ENCODE results near the gene MADD.
"Not testable (repeated sequence)": the region's sequence is repeated elsewhere in the genome, so short reads cannot be mapped to it uniquely, and the experiment has no call there.

Gene MADD

GRCh38 chr11:47308050-47308823 lies 38.3 kb downstream of the MADD start:
- Histone ChIP-seq H3K23ac (ENCODE audit: low read length) (no peak overlapping the region), H4K8ac (ENCODE audit: low read depth, low read length) (no peak overlapping the region), H2BK5ac (ENCODE audit: low read length) (no peak overlapping the region), H2BK120ac (ENCODE audit: low read depth, low read length) (no peak overlapping the region), H3K4me3 (ENCODE audit: low read length) (no peak overlapping the region), H3K79me1 (ENCODE audit: low read length) (no peaks in the 10 kb centered on the region), H3K4me1 (ENCODE audit: control insufficient read depth, low read depth, low read length) (no peaks in the 10 kb centered on the region), H3K4me2 (ENCODE audit: low read length) (no peak overlapping the region), H3K18ac (ENCODE audit: low read length) (no peak overlapping the region), H3K79me2 (ENCODE audit: control insufficient read depth, insufficient read depth, low read length) (no peaks in the 10 kb centered on the region), H3K36me3 (ENCODE audit: control insufficient read depth, insufficient read depth, low read length) (peaks cover 7% of the 10 kb centered on the region), H4K5ac (ENCODE audit: low read length) (no peak overlapping the region), H3K4ac (ENCODE audit: low read depth, low read length) (no peak overlapping the region), H2AK5ac (ENCODE audit: low read length) (no peak overlapping the region), H3K9ac (ENCODE audit: low read length) (no peak overlapping the region), H3K27me3 (ENCODE audit: insufficient read depth, low read length, poor library complexity) (no peaks in the 10 kb centered on the region), H3K27ac (ENCODE audit: low read depth, low read length) (no peak overlapping the region), H3K56ac (ENCODE audit: low read length) (no peak overlapping the region), H2BK15ac (replicated peaks; ENCODE audit: low read depth) (no peak overlapping the region)
- WGBS (ENCODE audit: extremely low coverage, insufficient coverage, low lambda C conversion rate) = no CpG with 5 or more reads among the region's 6 CpGs
- DNase-seq = no peak

GRCh38 chr11:47314992-47315391 lies 45.1 kb downstream of the MADD start:
- Histone ChIP-seq H4K8ac (ENCODE audit: low read depth, low read length) (no peak overlapping the region), H3K9ac (ENCODE audit: low read length) (no peak overlapping the region), H4K5ac (ENCODE audit: low read length) (no peak overlapping the region), H2BK15ac (replicated peaks; ENCODE audit: low read depth) (no peak overlapping the region), H2AK5ac (ENCODE audit: low read length) (no peak overlapping the region), H3K36me3 (ENCODE audit: control insufficient read depth, insufficient read depth, low read length) (peaks cover 2% of the 10 kb centered on the region), H3K79me1 (ENCODE audit: low read length) (no peaks in the 10 kb centered on the region), H3K4me1 (ENCODE audit: control insufficient read depth, low read depth, low read length) (no peaks in the 10 kb centered on the region), H3K27me3 (ENCODE audit: insufficient read depth, low read length, poor library complexity) (no peaks in the 10 kb centered on the region), H3K4ac (ENCODE audit: low read depth, low read length) (no peak overlapping the region), H3K4me2 (ENCODE audit: low read length) (no peak overlapping the region), H3K23ac (ENCODE audit: low read length) (no peak overlapping the region), H3K4me3 (ENCODE audit: low read length) (no peak overlapping the region), H3K56ac (ENCODE audit: low read length) (no peak overlapping the region), H3K79me2 (ENCODE audit: control insufficient read depth, insufficient read depth, low read length) (no peaks in the 10 kb centered on the region), H2BK120ac (ENCODE audit: low read depth, low read length) (no peak overlapping the region), H2BK5ac (ENCODE audit: low read length) (no peak overlapping the region), H3K18ac (ENCODE audit: low read length) (no peak overlapping the region), H3K27ac (ENCODE audit: low read depth, low read length) (no peak overlapping the region)
- WGBS (ENCODE audit: extremely low coverage, insufficient coverage, low lambda C conversion rate) = no CpG with 5 or more reads among the region's 5 CpGs
- no peak for DNase-seq

- not testable (repeated sequence) for H3K27me3 ChIP-seq (ENCODE audit: insufficient read depth, low read length, poor library complexity); H2AK5ac ChIP-seq (ENCODE audit: low read length); H3K23ac ChIP-seq (ENCODE audit: low read length); H3K27ac ChIP-seq (ENCODE audit: low read depth, low read length); H3K18ac ChIP-seq (ENCODE audit: low read length); H4K5ac ChIP-seq (ENCODE audit: low read length); H3K4me3 ChIP-seq (ENCODE audit: low read length); H3K4me1 ChIP-seq (ENCODE audit: control insufficient read depth, low read depth, low read length); H3K4me2 ChIP-seq (ENCODE audit: low read length); H3K79me1 ChIP-seq (ENCODE audit: low read length); H2BK15ac ChIP-seq (replicated peaks; ENCODE audit: low read depth); H2BK120ac ChIP-seq (ENCODE audit: low read depth, low read length); H3K79me2 ChIP-seq (ENCODE audit: control insufficient read depth, insufficient read depth, low read length); H3K4ac ChIP-seq (ENCODE audit: low read depth, low read length); DNase-seq; H4K8ac ChIP-seq (ENCODE audit: low read depth, low read length); H3K56ac ChIP-seq (ENCODE audit: low read length); H2BK5ac ChIP-seq (ENCODE audit: low read length); H3K36me3 ChIP-seq (ENCODE audit: control insufficient read depth, insufficient read depth, low read length); H3K9ac ChIP-seq (ENCODE audit: low read length)
- no CpG with 5 or more reads among the region's 8 CpGs for WGBS (ENCODE audit: extremely low coverage, insufficient coverage, low lambda C conversion rate)
Observed at GRCh38 chr11:47316501-47316900, 46.6 kb downstream of the MADD start.

- Histone ChIP-seq H3K4me2 (ENCODE audit: low read length) (no peak overlapping the region), H3K23ac (ENCODE audit: low read length) (no peak overlapping the region), H3K79me1 (ENCODE audit: low read length) (no peaks in the 10 kb centered on the region), H4K5ac (ENCODE audit: low read length) (no peak overlapping the region), H3K4ac (ENCODE audit: low read depth, low read length) (no peak overlapping the region), H3K79me2 (ENCODE audit: control insufficient read depth, insufficient read depth, low read length) (no peaks in the 10 kb centered on the region), H3K36me3 (ENCODE audit: control insufficient read depth, insufficient read depth, low read length) (no peaks in the 10 kb centered on the region), H3K4me1 (ENCODE audit: control insufficient read depth, low read depth, low read length) (no peaks in the 10 kb centered on the region), H2AK5ac (ENCODE audit: low read length) (no peak overlapping the region), H3K56ac (ENCODE audit: low read length) (no peak overlapping the region), H3K9ac (ENCODE audit: low read length) (no peak overlapping the region), H3K18ac (ENCODE audit: low read length) (no peak overlapping the region), H4K8ac (ENCODE audit: low read depth, low read length) (no peak overlapping the region), H2BK120ac (ENCODE audit: low read depth, low read length) (no peak overlapping the region), H3K27ac (ENCODE audit: low read depth, low read length) (no peak overlapping the region), H2BK15ac (replicated peaks; ENCODE audit: low read depth) (no peak overlapping the region), H3K27me3 (ENCODE audit: insufficient read depth, low read length, poor library complexity) (no peaks in the 10 kb centered on the region), H2BK5ac (ENCODE audit: low read length) (no peak overlapping the region), H3K4me3 (ENCODE audit: low read length) (no peak overlapping the region)
- DNase-seq = no peak
- no CpG with 5 or more reads among the region's 5 CpGs for WGBS (ENCODE audit: extremely low coverage, insufficient coverage, low lambda C conversion rate)
Observed at GRCh38 chr11:47317064-47317828, 47.3 kb downstream of the MADD start.

GRCh38 chr11:47318166-47318565 lies 48.2 kb downstream of the MADD start:
- H2AK5ac ChIP-seq (ENCODE audit: low read length) = no peak overlapping the region
- H3K4me2 ChIP-seq (ENCODE audit: low read length) = no peak overlapping the region
- H3K4me1 ChIP-seq (ENCODE audit: control insufficient read depth, low read depth, low read length) = no peaks in the 10 kb centered on the region
- no peak overlapping the region for H2BK120ac ChIP-seq (ENCODE audit: low read depth, low read length)
- H2BK5ac ChIP-seq (ENCODE audit: low read length) = no peak overlapping the region
- DNase-seq = no peak
- no peaks in the 10 kb centered on the region for H3K36me3 ChIP-seq (ENCODE audit: control insufficient read depth, insufficient read depth, low read length)
- no peak overlapping the region for H2BK15ac ChIP-seq (replicated peaks; ENCODE audit: low read depth)
- no peaks in the 10 kb centered on the region for H3K27me3 ChIP-seq (ENCODE audit: insufficient read depth, low read length, poor library complexity)
- no peak overlapping the region for H3K56ac ChIP-seq (ENCODE audit: low read length)
- H3K4ac ChIP-seq (ENCODE audit: low read depth, low read length) = no peak overlapping the region
- H3K4me3 ChIP-seq (ENCODE audit: low read length) = no peak overlapping the region
- no peak overlapping the region for H3K9ac ChIP-seq (ENCODE audit: low read length)
- H3K23ac ChIP-seq (ENCODE audit: low read length) = no peak overlapping the region
- H3K79me1 ChIP-seq (ENCODE audit: low read length) = no peaks in the 10 kb centered on the region
- WGBS (ENCODE audit: extremely low coverage, insufficient coverage, low lambda C conversion rate) = no CpG with 5 or more reads among the region's 2 CpGs
- no peaks in the 10 kb centered on the region for H3K79me2 ChIP-seq (ENCODE audit: control insufficient read depth, insufficient read depth, low read length)
- H4K5ac ChIP-seq (ENCODE audit: low read length) = no peak overlapping the region
- H3K18ac ChIP-seq (ENCODE audit: low read length) = no peak overlapping the region
- H3K27ac ChIP-seq (ENCODE audit: low read depth, low read length) = no peak overlapping the region
- H4K8ac ChIP-seq (ENCODE audit: low read depth, low read length) = no peak overlapping the region

Data from mesendoderm (in vitro differentiated cells).